Ovary (tissue), 3 donors: ENCODE data around the gene C3orf20.

Experiments used
- EP300 ChIP-seq: sonication (generic); formaldehyde crosslinking; IDR thresholded peaks from one replicate; pipeline ENCODE4 v1.6.1; 2017; ENCODE audit warnings: antibody characterized with exemption
- POLR2A ChIP-seq: fragments of 450-650 bp; IDR thresholded peaks from one replicate; pipeline ENCODE4 v1.6.1; 2017; ENCODE audit warnings: antibody characterized with exemption, mild to moderate bottlenecking, moderate library complexity
- TF ChIP-seq, protein P1 (sequence below), 3 donors: fragments of 450-650 bp in 2 of 3; fragments of 200-600 bp in 1 of 3; IDR thresholded peaks; one replicate each; pipeline versions ENCODE4 v1.5.1 to v1.8.0; 2016 to 2022; ENCODE audit warnings: antibody characterized with exemption in 3 of 3, mild to moderate bottlenecking in 1 of 3
- donor health status: DM: no; HTN: no; CAD: no.

DNA sequence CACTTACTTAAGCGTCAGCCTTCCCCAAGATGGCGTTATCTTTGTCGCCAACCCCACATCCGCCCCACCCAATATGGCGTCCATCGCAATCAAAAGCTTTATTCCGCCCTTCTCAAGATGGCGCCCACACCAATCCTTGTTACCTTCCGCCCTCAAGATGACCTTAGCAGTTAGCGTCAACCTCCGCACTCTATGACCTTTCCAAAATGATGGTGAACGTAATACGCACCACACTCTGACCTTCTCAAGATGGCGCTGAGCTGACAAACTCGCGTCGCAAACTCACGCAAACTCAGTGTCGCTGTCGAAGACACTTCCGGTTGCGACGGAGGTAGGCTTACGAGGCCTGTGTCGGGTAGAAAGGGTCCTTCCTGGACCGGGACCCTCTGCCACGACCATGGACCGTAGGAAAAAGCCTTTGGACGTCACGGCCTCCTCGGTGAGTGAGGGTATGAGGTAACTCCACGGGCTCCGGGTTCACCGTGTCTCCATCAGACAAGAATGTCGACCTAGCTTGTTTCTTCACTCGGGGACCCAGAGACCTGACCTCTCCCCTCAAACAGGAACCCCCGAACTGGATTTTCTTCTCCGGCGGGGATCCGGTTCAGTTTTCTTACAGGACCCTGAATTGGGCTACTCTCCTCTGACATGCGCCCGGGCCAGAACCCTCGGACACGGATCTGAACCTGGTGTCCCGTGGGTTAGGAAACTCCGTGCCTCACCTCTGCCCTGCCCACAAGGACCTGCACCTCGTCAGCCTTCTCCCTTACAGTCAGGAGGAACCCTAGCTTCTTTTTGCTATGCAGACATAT, 23.3 kb upstream of the C3orf20 start, which contains the start of gene CCDC174:
- TF ChIP-seq EP300 (no peak), POLR2A (peak; percentile 65)
- TF ChIP-seq, protein P1, sequence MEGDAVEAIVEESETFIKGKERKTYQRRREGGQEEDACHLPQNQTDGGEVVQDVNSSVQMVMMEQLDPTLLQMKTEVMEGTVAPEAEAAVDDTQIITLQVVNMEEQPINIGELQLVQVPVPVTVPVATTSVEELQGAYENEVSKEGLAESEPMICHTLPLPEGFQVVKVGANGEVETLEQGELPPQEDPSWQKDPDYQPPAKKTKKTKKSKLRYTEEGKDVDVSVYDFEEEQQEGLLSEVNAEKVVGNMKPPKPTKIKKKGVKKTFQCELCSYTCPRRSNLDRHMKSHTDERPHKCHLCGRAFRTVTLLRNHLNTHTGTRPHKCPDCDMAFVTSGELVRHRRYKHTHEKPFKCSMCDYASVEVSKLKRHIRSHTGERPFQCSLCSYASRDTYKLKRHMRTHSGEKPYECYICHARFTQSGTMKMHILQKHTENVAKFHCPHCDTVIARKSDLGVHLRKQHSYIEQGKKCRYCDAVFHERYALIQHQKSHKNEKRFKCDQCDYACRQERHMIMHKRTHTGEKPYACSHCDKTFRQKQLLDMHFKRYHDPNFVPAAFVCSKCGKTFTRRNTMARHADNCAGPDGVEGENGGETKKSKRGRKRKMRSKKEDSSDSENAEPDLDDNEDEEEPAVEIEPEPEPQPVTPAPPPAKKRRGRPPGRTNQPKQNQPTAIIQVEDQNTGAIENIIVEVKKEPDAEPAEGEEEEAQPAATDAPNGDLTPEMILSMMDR (IDR thresholded peaks at IDR 0.05): no peak
